HG03378 (cell line): ENCODE measurements around the gene TLX2.
A peak's percentile ranks its signal among the peaks of the same experiment; 100 is the strongest.
"Not testable (repeated sequence)": the region's sequence is repeated elsewhere in the genome, so short reads cannot be mapped to it uniquely, and the experiment has no call there.

ENCODE experiments used
- ATAC-seq: cut with Tn5 transposase; IDR thresholded peaks from one replicate; pipeline ENCODE4 v1.9.1; 2021; ENCODE audit warnings: mild to moderate bottlenecking, moderate library complexity; ENCODE audit not compliant: unreplicated experiment

The TLX2 gene

GRCh38 chr2:74514368-74515270, at the start of gene TLX2:
TLX2 (plus strand) TSS chr2:74514450; CDS start chr2:74514807, 357 bp downstream.
- no peak for ATAC-seq

- not testable (repeated sequence) for ATAC-seq
Observed at GRCh38 chr2:74470742-74471141, 43.5 kb upstream of the TLX2 start.

- ATAC-seq, result no peak
Observed at GRCh38 chr2:74471332-74472065, 42.8 kb upstream of the TLX2 start.

GRCh38 chr2:74472086-74472944, 41.9 kb upstream of the TLX2 start, which contains the start of gene MRPL53:
MRPL53 (minus strand) TSS chr2:74472680; CDS start chr2:74472660, 20 bp downstream.
- peak; percentile 76 for ATAC-seq

GRCh38 chr2:74472945-74473258, 41.3 kb upstream of the TLX2 start:
- peak; percentile 2 for ATAC-seq

- ATAC-seq, result no peak
Observed at GRCh38 chr2:74474481-74474880, 39.8 kb upstream of the TLX2 start.

GRCh38 chr2:74474899-74475298, 39.4 kb upstream of the TLX2 start:
- ATAC-seq, result no peak

- ATAC-seq, result no peak
Observed at GRCh38 chr2:74481431-74481830, 32.8 kb upstream of the TLX2 start.

- ATAC-seq, result peak; percentile 30
Observed at GRCh38 chr2:74481961-74482800, 32.1 kb upstream of the TLX2 start.

- peak; percentile 88 for ATAC-seq
Observed at GRCh38 chr2:74482801-74483674, 31.2 kb upstream of the TLX2 start, which contains the start of the genes CCDC142 and TTC31. CCDC142 (minus strand) TSS chr2:74482998; CDS start chr2:74482837, 161 bp downstream. TTC31 (plus strand) TSS chr2:74483081; CDS start chr2:74483096, 15 bp downstream.

GRCh38 chr2:74483675-74484164, 30.5 kb upstream of the TLX2 start:
- not testable (repeated sequence) for ATAC-seq

- no peak for ATAC-seq
Observed at GRCh38 chr2:74486141-74486540, 28.1 kb upstream of the TLX2 start.

GRCh38 chr2:74488643-74489481, 25.4 kb upstream of the TLX2 start:
- ATAC-seq, result no peak

- ATAC-seq, result no peak
Observed at GRCh38 chr2:74489906-74490305, 24.3 kb upstream of the TLX2 start.

GRCh38 chr2:74491648-74492544, 22.4 kb upstream of the TLX2 start:
- no peak for ATAC-seq

GRCh38 chr2:74493546-74493945, 20.7 kb upstream of the TLX2 start:
- no peak for ATAC-seq

GRCh38 chr2:74495440-74495839, 18.8 kb upstream of the TLX2 start:
- ATAC-seq, result no peak
